GM19395 (cell line): ENCODE results near the gene CPT1B.
"Not testable (repeated sequence)": the region's sequence is repeated elsewhere in the genome, so short reads cannot be mapped to it uniquely, and the experiment has no call there.

Source experiments
- ATAC-seq: cut with Tn5 transposase; IDR thresholded peaks from one replicate; pipeline ENCODE4 v1.9.1; 2021; ENCODE audit warnings: mild to moderate bottlenecking, moderate library complexity; ENCODE audit not compliant: unreplicated experiment

The CPT1B gene

DNA sequence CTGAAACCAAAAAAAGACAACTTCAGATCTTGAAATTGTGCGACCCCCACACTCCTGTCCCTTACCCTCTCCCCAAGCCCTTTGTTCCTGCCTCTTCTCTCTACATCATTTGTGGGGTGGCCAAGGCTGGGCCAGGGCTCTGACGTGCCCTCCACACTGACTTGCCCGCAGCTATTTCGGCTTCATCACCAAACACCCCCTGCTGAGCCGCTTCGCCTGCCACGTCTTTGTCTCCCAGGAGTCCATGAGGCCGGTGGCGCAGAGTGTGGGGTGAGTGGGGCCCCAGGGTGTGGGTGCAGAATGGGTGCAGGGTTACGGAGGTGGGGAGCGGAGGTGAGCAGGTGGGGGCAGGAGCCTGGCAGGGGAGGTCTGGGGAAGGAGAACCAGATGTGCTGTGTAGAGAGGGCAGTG, 31.8 kb upstream of the CPT1B start:
- ATAC-seq, result no peak

- no peak for ATAC-seq
These were observed 31.4 kb upstream of the CPT1B start for GRCh38 chr22:50609599-50609998.

GRCh38 chr22:50608996-50609395, 30.8 kb upstream of the CPT1B start:
- no peak for ATAC-seq

DNA sequence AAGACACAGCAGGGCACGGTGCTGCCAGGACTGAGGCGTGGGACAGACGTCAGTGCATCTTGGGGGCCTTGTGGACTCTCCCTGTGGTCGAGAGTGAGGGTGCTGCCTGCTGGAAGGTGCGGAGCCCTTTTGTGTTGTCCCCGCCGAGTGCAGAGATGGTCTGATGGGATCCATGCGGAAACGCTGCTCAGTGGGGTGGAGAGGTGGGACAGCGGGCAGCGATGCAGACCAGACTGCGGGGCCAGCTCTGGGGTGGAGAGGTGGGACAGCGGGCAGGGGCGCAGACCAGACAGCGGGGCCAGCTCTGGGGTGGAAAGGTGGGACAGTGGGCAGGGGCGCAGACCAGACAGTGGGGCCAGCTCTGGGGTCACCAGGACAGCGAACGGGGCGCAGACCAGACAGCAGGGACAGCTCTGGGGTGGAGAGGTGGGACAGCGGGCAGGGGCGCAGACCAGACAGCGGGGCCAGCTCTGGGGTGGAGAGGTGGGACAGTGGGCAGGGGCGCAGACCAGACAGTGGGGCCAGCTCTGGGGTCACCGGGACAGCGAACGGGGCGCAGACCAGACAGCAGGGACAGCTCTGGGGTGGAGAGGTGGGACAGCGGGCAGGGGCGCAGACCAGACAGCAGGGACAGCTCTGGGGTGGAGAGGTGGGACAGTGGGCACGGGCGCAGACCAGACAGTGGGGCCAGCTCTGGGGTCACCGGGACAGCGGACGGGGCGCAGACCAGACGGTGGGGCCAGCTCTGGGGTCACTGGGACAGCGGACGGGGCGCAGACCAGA, 30.0 kb upstream of the CPT1B start:
- ATAC-seq, result not testable (repeated sequence)

GRCh38 chr22:50607659-50608020, 29.4 kb upstream of the CPT1B start:
- ATAC-seq, result no peak

DNA sequence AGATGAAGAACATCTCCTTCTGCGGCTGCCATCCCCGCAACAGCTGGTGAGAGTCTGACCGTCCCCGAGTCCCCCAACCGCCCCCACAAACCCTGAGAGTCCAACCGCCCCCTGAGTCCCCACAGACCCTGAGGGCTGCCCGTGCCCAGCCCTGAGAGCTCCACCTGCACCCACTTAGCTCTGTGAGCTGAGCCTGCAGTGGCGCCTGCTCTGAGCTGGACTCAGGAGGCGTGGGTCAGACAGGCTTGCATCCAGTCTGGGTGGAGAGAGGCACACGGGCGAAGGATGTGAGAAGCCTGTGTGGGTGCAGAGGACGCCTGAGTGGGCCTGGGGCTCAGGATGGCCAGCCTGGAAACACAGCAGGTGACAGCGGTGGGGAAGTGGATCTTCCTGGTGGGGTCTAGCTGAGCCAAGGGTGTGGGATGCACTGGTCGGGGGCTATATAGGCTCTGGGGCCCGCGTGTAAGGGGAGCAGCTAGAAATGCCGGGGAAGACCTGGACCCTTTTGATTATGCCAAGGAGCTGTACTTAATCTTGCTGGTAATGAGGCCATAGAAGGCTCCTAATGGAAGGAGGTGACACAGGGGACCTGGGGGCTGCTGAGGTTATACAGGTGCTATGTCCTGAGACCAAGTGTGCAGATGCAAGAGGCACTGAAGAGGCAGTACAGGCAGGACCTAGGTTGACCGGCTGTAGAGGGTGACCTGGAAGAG, 28.9 kb upstream of the CPT1B start:
- no peak for ATAC-seq

DNA sequence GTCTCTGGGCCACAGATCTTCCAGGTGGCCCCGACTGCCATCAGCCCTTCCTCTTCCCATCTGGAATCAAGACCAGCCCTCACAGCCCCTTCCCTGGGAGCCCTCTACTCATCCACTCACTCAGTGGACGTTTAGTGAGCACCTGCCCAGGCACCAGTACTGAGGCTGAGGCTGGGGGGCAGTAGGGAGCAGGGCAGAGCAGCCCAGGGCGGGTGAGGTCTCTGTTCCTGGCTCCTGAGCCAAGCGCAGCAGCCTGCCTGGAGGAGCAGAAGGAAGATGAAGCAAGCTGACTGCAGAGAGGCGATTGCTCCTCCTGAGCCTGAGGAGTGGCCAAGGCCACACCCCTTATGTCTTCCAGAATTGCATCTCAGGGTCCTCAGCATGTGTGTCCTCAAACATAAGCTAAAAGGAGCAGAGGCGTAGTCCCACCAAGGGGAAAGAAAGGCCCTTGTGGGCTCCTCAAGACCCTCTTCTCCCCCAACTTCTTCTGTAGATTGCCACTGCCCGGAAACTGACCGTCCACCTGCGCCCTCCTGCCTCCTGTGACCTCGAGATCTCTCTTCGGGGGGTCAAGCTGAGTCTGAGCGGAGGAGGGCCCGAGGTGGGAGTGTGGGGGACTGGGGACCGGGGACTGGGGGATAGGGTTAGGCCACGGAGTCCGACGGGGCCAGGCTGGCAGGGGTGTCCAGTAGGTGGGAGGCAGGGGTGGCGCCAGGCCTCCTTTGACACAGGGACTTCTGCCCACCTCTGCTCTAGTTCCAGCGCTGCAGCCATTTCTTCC, 28.1 kb upstream of the CPT1B start:
- ATAC-seq, result no peak

GRCh38 chr22:50605613-50606074, 27.4 kb upstream of the CPT1B start:
- ATAC-seq, result no peak

DNA sequence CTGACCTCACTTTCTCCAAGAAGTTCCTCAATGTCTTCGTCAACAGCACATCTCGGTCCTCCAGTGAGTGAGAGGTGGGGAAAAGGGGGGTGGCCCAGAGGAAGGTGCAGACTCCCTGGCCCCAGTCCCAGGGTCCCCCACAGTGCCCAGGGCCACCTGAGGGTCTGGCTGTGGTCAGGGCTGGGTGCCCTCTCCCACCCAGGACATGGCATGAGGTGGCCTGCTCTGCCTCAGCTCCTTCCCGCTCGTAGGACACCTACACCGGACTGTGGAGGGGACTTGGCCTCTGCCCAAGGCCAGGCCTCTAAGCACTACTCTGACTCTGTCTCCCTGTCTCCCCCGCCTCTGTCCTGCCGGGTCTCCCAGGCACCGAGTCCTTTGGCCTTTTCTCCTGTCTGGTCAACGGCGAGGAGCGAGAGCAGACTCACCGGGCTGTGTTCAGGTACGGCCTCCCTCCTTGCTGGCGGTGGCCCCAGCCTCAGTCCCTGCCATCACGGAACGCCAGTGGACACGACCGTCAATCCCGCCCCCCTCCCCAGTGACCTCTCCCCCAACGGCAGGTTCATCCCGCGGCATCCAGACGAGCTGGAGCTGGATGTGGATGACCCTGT, 26.9 kb upstream of the CPT1B start:
- ATAC-seq, result no peak

GRCh38 chr22:50604256-50605001, 26.2 kb upstream of the CPT1B start:
- ATAC-seq, result no peak

DNA sequence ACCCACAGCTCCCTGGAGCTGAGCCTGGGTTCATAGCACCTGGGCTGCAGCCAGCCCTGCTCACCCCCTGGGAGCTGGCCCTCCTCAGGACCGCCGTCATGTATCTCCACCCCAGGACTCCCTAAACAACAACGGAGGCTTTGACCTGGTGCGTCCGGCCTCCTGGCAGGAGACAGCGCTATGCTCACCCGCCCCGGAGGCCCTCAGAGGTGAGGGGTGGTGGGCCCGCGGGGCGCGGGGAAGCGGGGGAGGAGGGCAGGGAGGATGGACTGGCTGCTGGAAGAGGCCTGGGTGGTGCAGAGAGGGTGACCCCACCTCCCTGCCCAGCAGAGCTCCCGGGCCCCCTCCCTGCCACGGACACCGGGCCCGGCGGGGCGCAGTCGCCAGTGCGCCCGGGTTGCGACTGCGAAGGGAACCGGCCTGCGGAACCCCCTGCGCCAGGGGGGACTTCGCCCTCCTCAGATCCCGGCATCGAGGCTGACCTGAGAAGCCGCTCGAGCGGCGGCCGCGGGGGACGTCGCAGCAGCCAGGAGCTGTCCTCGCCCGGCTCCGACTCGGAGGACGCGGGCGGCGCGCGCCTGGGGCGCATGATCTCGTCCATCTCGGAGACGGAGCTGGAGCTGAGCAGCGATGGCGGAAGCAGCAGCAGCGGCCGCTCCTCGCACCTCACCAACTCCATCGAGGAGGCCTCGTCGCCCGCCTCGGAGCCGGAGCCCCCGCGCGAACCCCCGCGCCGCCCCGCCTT, 25.5 kb upstream of the CPT1B start:
- ATAC-seq, result no peak

DNA sequence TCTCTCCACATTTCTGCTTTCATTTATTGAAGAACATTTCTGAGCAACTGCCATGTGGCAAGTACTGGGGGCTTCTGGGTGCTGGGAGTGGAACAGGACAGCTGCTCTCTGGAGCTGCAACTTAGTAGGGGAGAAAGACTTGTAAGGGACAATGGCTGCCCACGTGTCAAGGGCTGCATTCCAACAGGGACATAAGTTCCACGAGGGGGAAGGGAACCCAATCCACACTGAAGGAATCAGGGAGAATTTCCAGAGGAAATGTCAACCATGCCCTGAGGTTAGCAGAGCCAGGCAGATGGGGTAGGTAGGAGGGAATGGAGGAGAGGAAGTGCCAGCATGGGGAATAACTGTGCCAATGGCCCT, 24.1 kb upstream of the CPT1B start:
- ATAC-seq, result no peak

- ATAC-seq, result no peak
These were observed 23.6 kb upstream of the CPT1B start for GRCh38 chr22:50601669-50602337.

- ATAC-seq, result no peak
These were observed 22.9 kb upstream of the CPT1B start for GRCh38 chr22:50600967-50601668.

GRCh38 chr22:50600538-50600937, 22.3 kb upstream of the CPT1B start, which contains the start of gene MAPK8IP2:
MAPK8IP2 (plus strand) TSS chr22:50600793; CDS start chr22:50600819, 26 bp downstream.
- no peak for ATAC-seq

- no peak for ATAC-seq
These were observed 21.7 kb upstream of the CPT1B start for GRCh38 chr22:50599816-50600455.

- no peak for ATAC-seq
These were observed 18.9 kb upstream of the CPT1B start for GRCh38 chr22:50597097-50597496.

GRCh38 chr22:50595189-50595588, 17.0 kb upstream of the CPT1B start:
- no peak for ATAC-seq
